HepG2 (cell line): Measurements from ENCODE around the gene SAMD15. TPM values are rescaled to one million over a fixed set of nuclear protein-coding genes. Genes with fewer than 3 reads are reported as not detected.

Source experiments
- ATAC-seq: fragments of 200-7000 bp; cut with Tn5 transposase; 3 replicates; pipeline ENCODE4 v1.9.1; 2020; ENCODE audit warnings: mild to moderate bottlenecking, moderate library complexity
- BruUV-seq: library from RNA; stranded (reverse); fragments of 400-500 nt; replicated peaks from 2 replicates; lab custom pipeline; 2021; lab: Mats Ljungman, UMichigan
- CTCF ChIA-PET: fragments of 300-600 bp; formaldehyde crosslinking; extraction: SDS; loops from one replicate; lab custom pipeline; 2021; ENCODE audit warnings: low total read pairs, inconsistent platforms, low intra/inter-chr PET ratio; lab: Yijun Ruan, JAX
- POLR2A ChIA-PET: fragments of 350-600 bp; sonication (Branson Sonifier 250); formaldehyde crosslinking; loops from one replicate; lab custom pipeline; 2020; ENCODE audit warnings: antibody characterized with exemption, inconsistent platforms; lab: Yijun Ruan, JAX
- DNase-seq: peaks from one replicate; pipeline ENCODE4 v3.0.0-alpha.2; 2015; ENCODE audit warnings: low spot score
- FAIRE-seq: peaks from 3 replicates; lab custom pipeline; 2011; peaks lifted over from hg19 to GRCh38; lab: Jason Lieb, UNC
- H2AFZ ChIP-seq: one replicate; pipeline ENCODE4 v1.6.1; 2011; ENCODE audit warnings: low read length, inconsistent platforms
- H3K27ac ChIP-seq: fragments of 300-600 bp; 3 replicates; pipeline ENCODE4 v1.8.0; 2011; ENCODE audit warnings: mixed run types, mild to moderate bottlenecking, mixed read lengths, low read length, inconsistent platforms; ENCODE audit not compliant: insufficient read depth; ENCODE audit errors: extremely low read length
- H3K27me3 ChIP-seq, 2 experiments: fragments of 200-600 bp in 1 of 2; 2 replicates in 1 of 2; 3 replicates in 1 of 2; pipeline versions ENCODE4 v1.6.0 to v1.8.0; 2011; ENCODE audit warnings: low read length in 2 of 2, mild to moderate bottlenecking in 2 of 2, moderate library complexity in 2 of 2, inconsistent platforms in 1 of 2; ENCODE audit not compliant: insufficient read depth in 2 of 2, control insufficient read depth in 1 of 2
- H3K36me3 ChIP-seq, 2 experiments: fragments of 200-600 bp in 1 of 2; replicated peaks in 1 of 2; 2 replicates in 1 of 2; 3 replicates in 1 of 2; pipeline versions ENCODE4 v1.5.1 to v1.8.0; 2011; ENCODE audit warnings: low read length in 2 of 2, inconsistent platforms in 1 of 2; ENCODE audit not compliant: insufficient read depth in 2 of 2, control insufficient read depth in 1 of 2
- H3K4me1 ChIP-seq: 2 replicates; pipeline ENCODE4 v1.5.1; 2012; ENCODE audit warnings: low read length, inconsistent platforms; ENCODE audit not compliant: insufficient read depth
- H3K4me2 ChIP-seq: 2 replicates; pipeline ENCODE4 v1.6.0; 2011; ENCODE audit warnings: low read depth, low read length, inconsistent platforms
- H3K4me3 ChIP-seq, 3 experiments: fragments of 200-600 bp in 1 of 3; sonication (generic), shearing (Covaris generic) in 1 of 3; replicated peaks in 1 of 3; 2 replicates each; pipeline ENCODE4 v1.5.1; 2011 to 2016; ENCODE audit warnings: low read length in 3 of 3, inconsistent platforms in 2 of 3, low read depth in 2 of 3, mild to moderate bottlenecking in 2 of 3, control low read depth in 1 of 3, mixed read lengths in 1 of 3; ENCODE audit not compliant: insufficient read depth in 1 of 3
- H3K79me2 ChIP-seq: one replicate; pipeline ENCODE4 v1.6.1; 2011; ENCODE audit warnings: low read length, inconsistent platforms; ENCODE audit not compliant: insufficient read depth
- H3K9ac ChIP-seq: 2 replicates; pipeline ENCODE4 v1.6.0; 2011; ENCODE audit warnings: mild to moderate bottlenecking, low read depth, low read length, inconsistent platforms; ENCODE audit not compliant: insufficient read depth
- H3K9me3 ChIP-seq: 2 replicates; pipeline ENCODE4 v1.5.1; 2012; ENCODE audit warnings: mild to moderate bottlenecking, low read length
- H4K20me1 ChIP-seq: 2 replicates; pipeline ENCODE4 v1.6.0; 2011; ENCODE audit warnings: inconsistent platforms, mild to moderate bottlenecking, low read length, moderate library complexity; ENCODE audit not compliant: insufficient read depth
- BCL6 ChIP-seq: IDR thresholded peaks from 2 replicates; pipeline ENCODE4 v1.6.1; 2016; ENCODE audit warnings: missing genetic modification reagents, missing compliant biosample characterization
- FOXM1 ChIP-seq: sonication (generic); formaldehyde crosslinking; IDR thresholded peaks from 2 replicates; pipeline ENCODE4 v1.5.0; 2020; ENCODE audit warnings: missing genetic modification reagents
- FUBP1 ChIP-seq: sonication (generic); formaldehyde crosslinking; IDR thresholded peaks from 2 replicates; pipeline ENCODE4 v1.5.1; 2020; ENCODE audit warnings: missing genetic modification reagents, mild to moderate bottlenecking, borderline replicate concordance
- IRX3 ChIP-seq: sonication (generic); formaldehyde crosslinking; IDR thresholded peaks from 2 replicates; pipeline ENCODE4 v1.8.1; 2023; ENCODE audit warnings: mild to moderate bottlenecking, low read depth, missing genetic modification reagents, borderline replicate concordance
- MYNN ChIP-seq: sonication (generic); formaldehyde crosslinking; IDR thresholded peaks from 2 replicates; pipeline ENCODE4 v1.4.0; 2020; ENCODE audit warnings: mild to moderate bottlenecking, low read depth, missing genetic modification reagents
- ZFX ChIP-seq: sonication (generic); formaldehyde crosslinking; IDR thresholded peaks from 2 replicates; pipeline ENCODE4 v1.4.0; 2020; ENCODE audit warnings: mild to moderate bottlenecking, low read depth, missing genetic modification reagents, moderate library complexity
- ZNF780A ChIP-seq: sonication (generic); formaldehyde crosslinking; IDR thresholded peaks from 2 replicates; pipeline ENCODE4 v1.8.0; 2022; ENCODE audit warnings: mild to moderate bottlenecking, missing genetic modification reagents, moderate library complexity
- WGBS: methylation state at CpG from one replicate; pipeline ENCODE4 v1.1.6; 2017; ENCODE audit warnings: low lambda C conversion rate; 5-methylcytosine and 5-hydroxymethylcytosine counted together
- in situ Hi-C: cut with HindIII; loops from 2 replicates; pipeline ENCODE4 v1.10.0; 2017; ENCODE audit warnings: low pct_unique_long_range_greater_than_20kb; ENCODE audit not compliant: extremely low pct_ligation_motif_present
- intact Hi-C: fragments of 100-400 bp; cut with micrococcal nuclease; formaldehyde crosslinking; loops from one replicate; pipeline ENCODE4 v1.10.0; 2022; ENCODE audit not compliant: unreplicated experiment
- polyA plus RNA-seq, 8 experiments: library from polyadenylated mRNA; depleted of rRNA in 3 of 8; stranded (reverse) in 7 of 8; unstranded in 1 of 8; fragments of >200 nt; fragmentation: Illumina TruSeq in 4 of 8; extraction: Trizol in 4 of 8; gene quantifications; 2 replicates each; pipeline versions ENCODE4 v1.2.1 to v1.2.3, GENCODE V29; 2011 to 2016; ENCODE audit warnings: low read depth in 4 of 8, missing spikeins in 1 of 8, mixed read lengths in 1 of 8; ENCODE audit not compliant: insufficient read depth in 1 of 8
- total RNA-seq, 5 experiments: library from RNA; depleted of rRNA; stranded (reverse); fragments of >200 nt; fragmentation: Illumina TruSeq; extraction: Trizol; gene quantifications; 2 replicates each; pipeline ENCODE4 v1.2.3, GENCODE V29; 2016; ENCODE audit warnings: low read depth in 1 of 5
- TF ChIP-seq, protein P1 (sequence below), 2 experiments: fragments of 450-650 bp in 1 of 2; sonication (generic) in 1 of 2; formaldehyde crosslinking in 1 of 2; IDR thresholded peaks; 2 replicates each; pipeline versions ENCODE4 v1.6.1 to v1.8.0; 2016 to 2022; ENCODE audit warnings: antibody characterized with exemption in 1 of 2, mild to moderate bottlenecking in 1 of 2, missing genetic modification reagents in 1 of 2
- TF ChIP-seq, protein P2 (sequence below): sonication (generic); formaldehyde crosslinking; IDR thresholded peaks from 2 replicates; pipeline ENCODE4 v1.4.0; 2020; ENCODE audit warnings: missing genetic modification reagents

Gene SAMD15
- total and polyA plus RNA-seq, 2 of the 13 experiments (the other 11 are each of a cell fraction or from before 2014, with no cell fraction given): 0.09 to 1.3 TPM

- POLR2A ChIA-PET: interaction anchor here (0.8 kb wide), 1 partner anchor 39 kb away, joined by 3 read pairs; the partner anchor contains the start of genes GSTZ1 and POMT2
- no peaks in the 10 kb centered on the region for H3K79me2 ChIP-seq
- H3K9ac ChIP-seq: no peak overlapping the region
- DNase-seq (no peak), FAIRE-seq (no peak), ATAC-seq (no peak)
- H2AFZ ChIP-seq: no peak overlapping the region
- in situ Hi-C loops (no loop called here), intact Hi-C loops (no loop called here)
- H3K4me3 ChIP-seq: no peak overlapping the region
- H3K27ac ChIP-seq: no peak overlapping the region
- no peaks in the 10 kb centered on the region for H3K27me3 ChIP-seq
- H3K4me1 ChIP-seq: peaks cover 12% of the 10 kb centered on the region
- no peaks in the 10 kb centered on the region for H4K20me1 ChIP-seq
- no peaks in the 10 kb centered on the region for H3K9me3 ChIP-seq
- no TSS peak for BruUV-seq
- WGBS: 100% methylated on average over 1 of the region's 1 CpG
- no peaks in the 10 kb centered on the region for H3K36me3 ChIP-seq
- CTCF ChIA-PET: no interaction called here
- H3K4me2 ChIP-seq: no peak overlapping the region
- TF ChIP-seq, protein P1, sequence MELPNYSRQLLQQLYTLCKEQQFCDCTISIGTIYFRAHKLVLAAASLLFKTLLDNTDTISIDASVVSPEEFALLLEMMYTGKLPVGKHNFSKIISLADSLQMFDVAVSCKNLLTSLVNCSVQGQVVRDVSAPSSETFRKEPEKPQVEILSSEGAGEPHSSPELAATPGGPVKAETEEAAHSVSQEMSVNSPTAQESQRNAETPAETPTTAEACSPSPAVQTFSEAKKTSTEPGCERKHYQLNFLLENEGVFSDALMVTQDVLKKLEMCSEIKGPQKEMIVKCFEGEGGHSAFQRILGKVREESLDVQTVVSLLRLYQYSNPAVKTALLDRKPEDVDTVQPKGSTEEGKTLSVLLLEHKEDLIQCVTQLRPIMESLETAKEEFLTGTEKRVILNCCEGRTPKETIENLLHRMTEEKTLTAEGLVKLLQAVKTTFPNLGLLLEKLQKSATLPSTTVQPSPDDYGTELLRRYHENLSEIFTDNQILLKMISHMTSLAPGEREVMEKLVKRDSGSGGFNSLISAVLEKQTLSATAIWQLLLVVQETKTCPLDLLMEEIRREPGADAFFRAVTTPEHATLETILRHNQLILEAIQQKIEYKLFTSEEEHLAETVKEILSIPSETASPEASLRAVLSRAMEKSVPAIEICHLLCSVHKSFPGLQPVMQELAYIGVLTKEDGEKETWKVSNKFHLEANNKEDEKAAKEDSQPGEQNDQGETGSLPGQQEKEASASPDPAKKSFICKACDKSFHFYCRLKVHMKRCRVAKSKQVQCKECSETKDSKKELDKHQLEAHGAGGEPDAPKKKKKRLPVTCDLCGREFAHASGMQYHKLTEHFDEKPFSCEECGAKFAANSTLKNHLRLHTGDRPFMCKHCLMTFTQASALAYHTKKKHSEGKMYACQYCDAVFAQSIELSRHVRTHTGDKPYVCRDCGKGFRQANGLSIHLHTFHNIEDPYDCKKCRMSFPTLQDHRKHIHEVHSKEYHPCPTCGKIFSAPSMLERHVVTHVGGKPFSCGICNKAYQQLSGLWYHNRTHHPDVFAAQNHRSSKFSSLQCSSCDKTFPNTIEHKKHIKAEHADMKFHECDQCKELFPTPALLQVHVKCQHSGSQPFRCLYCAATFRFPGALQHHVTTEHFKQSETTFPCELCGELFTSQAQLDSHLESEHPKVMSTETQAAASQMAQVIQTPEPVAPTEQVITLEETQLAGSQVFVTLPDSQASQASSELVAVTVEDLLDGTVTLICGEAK (IDR thresholded peaks at IDR 0.05): no peak
- TF ChIP-seq, protein P1 (CRISPR knock-in tag; IDR thresholded peaks at IDR 0.05): no peak
- TF ChIP-seq MYNN (CRISPR knock-in tag) (no peak), IRX3 (CRISPR knock-in tag) (no peak), ZNF780A (CRISPR knock-in tag) (no peak), FUBP1 (CRISPR knock-in tag) (no peak), BCL6 (CRISPR knock-in tag) (no peak), ZFX (CRISPR knock-in tag) (no peak), FOXM1 (CRISPR knock-in tag) (no peak)
- TF ChIP-seq, protein P2, sequence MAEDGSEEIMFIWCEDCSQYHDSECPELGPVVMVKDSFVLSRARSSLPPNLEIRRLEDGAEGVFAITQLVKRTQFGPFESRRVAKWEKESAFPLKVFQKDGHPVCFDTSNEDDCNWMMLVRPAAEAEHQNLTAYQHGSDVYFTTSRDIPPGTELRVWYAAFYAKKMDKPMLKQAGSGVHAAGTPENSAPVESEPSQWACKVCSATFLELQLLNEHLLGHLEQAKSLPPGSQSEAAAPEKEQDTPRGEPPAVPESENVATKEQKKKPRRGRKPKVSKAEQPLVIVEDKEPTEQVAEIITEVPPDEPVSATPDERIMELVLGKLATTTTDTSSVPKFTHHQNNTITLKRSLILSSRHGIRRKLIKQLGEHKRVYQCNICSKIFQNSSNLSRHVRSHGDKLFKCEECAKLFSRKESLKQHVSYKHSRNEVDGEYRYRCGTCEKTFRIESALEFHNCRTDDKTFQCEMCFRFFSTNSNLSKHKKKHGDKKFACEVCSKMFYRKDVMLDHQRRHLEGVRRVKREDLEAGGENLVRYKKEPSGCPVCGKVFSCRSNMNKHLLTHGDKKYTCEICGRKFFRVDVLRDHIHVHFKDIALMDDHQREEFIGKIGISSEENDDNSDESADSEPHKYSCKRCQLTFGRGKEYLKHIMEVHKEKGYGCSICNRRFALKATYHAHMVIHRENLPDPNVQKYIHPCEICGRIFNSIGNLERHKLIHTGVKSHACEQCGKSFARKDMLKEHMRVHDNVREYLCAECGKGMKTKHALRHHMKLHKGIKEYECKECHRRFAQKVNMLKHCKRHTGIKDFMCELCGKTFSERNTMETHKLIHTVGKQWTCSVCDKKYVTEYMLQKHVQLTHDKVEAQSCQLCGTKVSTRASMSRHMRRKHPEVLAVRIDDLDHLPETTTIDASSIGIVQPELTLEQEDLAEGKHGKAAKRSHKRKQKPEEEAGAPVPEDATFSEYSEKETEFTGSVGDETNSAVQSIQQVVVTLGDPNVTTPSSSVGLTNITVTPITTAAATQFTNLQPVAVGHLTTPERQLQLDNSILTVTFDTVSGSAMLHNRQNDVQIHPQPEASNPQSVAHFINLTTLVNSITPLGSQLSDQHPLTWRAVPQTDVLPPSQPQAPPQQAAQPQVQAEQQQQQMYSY (CRISPR knock-in tag): no peak
These were observed 17.6 kb upstream of the SAMD15 start for GRCh38 chr14:77359626-77360025.
